GM21737 (cell line): Measurements from ENCODE around the gene HIVEP2.

Experiments used
- ATAC-seq: cut with Tn5 transposase; IDR thresholded peaks from one replicate; pipeline ENCODE4 v1.9.1; 2021; ENCODE audit warnings: mild to moderate bottlenecking, moderate library complexity; ENCODE audit not compliant: unreplicated experiment

HIVEP2 gene

GRCh38 chr6:142751452-142751851 is 193.5 kb downstream of the HIVEP2 start:
- ATAC-seq: no peak

GRCh38 chr6:142750998-142751397 is 194.0 kb downstream of the HIVEP2 start:
- ATAC-seq: no peak

GRCh38 chr6:142749556-142749955 is 195.4 kb downstream of the HIVEP2 start:
- no peak for ATAC-seq

GRCh38 chr6:142746524-142746923 is 198.5 kb downstream of the HIVEP2 start:
- peak; percentile 73 for ATAC-seq

GRCh38 chr6:142744836-142745235 is 200.1 kb downstream of the HIVEP2 start:
- ATAC-seq: no peak

- ATAC-seq: no peak
Observed at GRCh38 chr6:142740449-142740848, 204.5 kb downstream of the HIVEP2 start.

GRCh38 chr6:142738731-142739130 is 206.2 kb downstream of the HIVEP2 start:
- ATAC-seq: no peak

- no peak for ATAC-seq
Observed at GRCh38 chr6:142738035-142738396, 207.0 kb downstream of the HIVEP2 start.

- ATAC-seq: no peak
Observed at GRCh38 chr6:142737368-142738034, 207.5 kb downstream of the HIVEP2 start.

- ATAC-seq: no peak
Observed at GRCh38 chr6:142735204-142735603, 209.8 kb downstream of the HIVEP2 start.

- ATAC-seq: no peak
Observed at GRCh38 chr6:142732790-142733189, 212.2 kb downstream of the HIVEP2 start.

- ATAC-seq: no peak
Observed at GRCh38 chr6:142731611-142732010, 213.4 kb downstream of the HIVEP2 start.

- ATAC-seq: no peak
Observed at GRCh38 chr6:142729618-142730017, 215.4 kb downstream of the HIVEP2 start.

- ATAC-seq: no peak
Observed at GRCh38 chr6:142728910-142729481, 216.0 kb downstream of the HIVEP2 start.

- no peak for ATAC-seq
Observed at GRCh38 chr6:142728364-142728763, 216.6 kb downstream of the HIVEP2 start.

GRCh38 chr6:142726616-142727015 is 218.4 kb downstream of the HIVEP2 start:
- ATAC-seq: no peak

- no peak for ATAC-seq
Observed at GRCh38 chr6:142725024-142725770, 219.8 kb downstream of the HIVEP2 start.

- ATAC-seq: no peak
Observed at GRCh38 chr6:142722841-142723240, 222.1 kb downstream of the HIVEP2 start.

GRCh38 chr6:142722012-142722411 is 223.0 kb downstream of the HIVEP2 start:
- ATAC-seq: no peak

GRCh38 chr6:142721215-142721920 is 223.6 kb downstream of the HIVEP2 start:
- no peak for ATAC-seq

GRCh38 chr6:142718667-142719191 is 226.2 kb downstream of the HIVEP2 start:
- ATAC-seq: no peak
